Measurements from ENCODE around the gene RFNG. TPM values are rescaled to one million over a fixed set of nuclear protein-coding genes. Genes with fewer than 3 reads are reported as not detected.

Gene RFNG
- polyA plus RNA-seq, 3 donors: 39.4 to 51.2 (median 41.1) TPM

- no peak overlapping the region for H3K27ac ChIP-seq (ENCODE audit: low read depth, low read length)
- WGBS, 3 donors: 79 to 94% (median 89%) methylated on average over 20 of the region's 20 CpGs
Observed at GRCh38 chr17:82035956-82036633, 15.5 kb downstream of the RFNG start.

GRCh38 chr17:82035488-82035887 is 16.1 kb downstream of the RFNG start:
- no peak overlapping the region for H3K27ac ChIP-seq (ENCODE audit: low read depth, low read length)
- 92 to 95% (median 95%) methylated on average over 8 of the region's 8 CpGs for WGBS, 3 donors

GRCh38 chr17:82034371-82035011 is 17.1 kb downstream of the RFNG start:
- WGBS, 3 donors: 66 to 88% (median 78%) methylated on average over 23 of the region's 23 CpGs

GRCh38 chr17:82033359-82034085 is 18.1 kb downstream of the RFNG start:
- WGBS, 3 donors: 92 to 95% (median 93%) methylated on average over 33 to 38 of the region's 38 CpGs
- H3K27ac ChIP-seq (ENCODE audit: low read depth, low read length): no peak overlapping the region

More at GRCh38 chr17:82034371-82035011, 17.1 kb downstream of the RFNG start:
- H3K27ac ChIP-seq (ENCODE audit: low read depth, low read length): no peak overlapping the region

- H3K27ac ChIP-seq (ENCODE audit: low read depth, low read length): no peak overlapping the region
- 13 to 21% (median 19%) methylated on average over 35 to 57 of the region's 59 CpGs for WGBS, 3 donors
Observed at GRCh38 chr17:82031885-82032627, 19.6 kb downstream of the RFNG start.

- 0 to 1% (median 0%) methylated on average over 4 to 88 of the region's 96 CpGs for WGBS, 3 donors
- no peak within 1 kb of the TSS for H3K27ac ChIP-seq (ENCODE audit: low read depth, low read length)
Observed at GRCh38 chr17:82031303-82031884, 20.2 kb downstream of the RFNG start, which contains the start of gene RAC3. Gene RAC3, plus strand, starts transcription at chr17:82031678. Its CDS starts 84 bp downstream, at chr17:82031762.

- no peak overlapping the region for H3K27ac ChIP-seq (ENCODE audit: low read depth, low read length)
- 0 to 1% (median 1%) methylated on average over 57 to 94 of the region's 94 CpGs for WGBS, 3 donors
Observed at GRCh38 chr17:82030470-82031302, 20.9 kb downstream of the RFNG start.

GRCh38 chr17:82029990-82030469 is 21.6 kb downstream of the RFNG start:
- 66 to 73% (median 69%) methylated on average over 25 to 31 of the region's 31 CpGs for WGBS, 3 donors
- no peak overlapping the region for H3K27ac ChIP-seq (ENCODE audit: low read depth, low read length)

GRCh38 chr17:82029391-82029790 is 22.2 kb downstream of the RFNG start:
- WGBS, 3 donors: 87 to 94% (median 92%) methylated on average over 16 of the region's 16 CpGs
- H3K27ac ChIP-seq (ENCODE audit: low read depth, low read length): no peak overlapping the region

- 94 to 98% (median 97%) methylated on average over 9 of the region's 9 CpGs for WGBS, 3 donors
- H3K27ac ChIP-seq (ENCODE audit: low read depth, low read length): no peak overlapping the region
Observed at GRCh38 chr17:82028966-82029365, 22.6 kb downstream of the RFNG start.

- WGBS, 3 donors: 96 to 98% (median 96%) methylated on average over 13 of the region's 13 CpGs
- no peak overlapping the region for H3K27ac ChIP-seq (ENCODE audit: low read depth, low read length)
Observed at GRCh38 chr17:82028246-82028645, 23.4 kb downstream of the RFNG start.

GRCh38 chr17:82025401-82026107 is 26.1 kb downstream of the RFNG start:
- H3K27ac ChIP-seq (ENCODE audit: low read depth, low read length): no peak overlapping the region
- WGBS, 3 donors: 94 to 96% (median 95%) methylated on average over 21 to 25 of the region's 25 CpGs

- no peak overlapping the region for H3K27ac ChIP-seq (ENCODE audit: low read depth, low read length)
- WGBS, 3 donors: 93 to 96% (median 95%) methylated on average over 17 of the region's 17 CpGs
Observed at GRCh38 chr17:82024859-82025258, 26.8 kb downstream of the RFNG start.

GRCh38 chr17:82023447-82024241 is 28.0 kb downstream of the RFNG start:
- WGBS, 3 donors: 3 to 7% (median 4%) methylated on average over 41 to 55 of the region's 55 CpGs
- no peak overlapping the region for H3K27ac ChIP-seq (ENCODE audit: low read depth, low read length)

- 0 to 1% (median 0%) methylated on average over 27 to 42 of the region's 42 CpGs for WGBS, 3 donors
- H3K27ac ChIP-seq (ENCODE audit: low read depth, low read length): no peak within 1 kb of the TSS
Observed at GRCh38 chr17:82022981-82023446, 28.6 kb downstream of the RFNG start, which contains the start of gene LRRC45. Gene LRRC45, plus strand, starts transcription at chr17:82023305. Its CDS starts 339 bp downstream, at chr17:82023644.

Data from adipose tissue (tissue), 3 donors.